ENCODE data around the gene GLI2. TPM values are rescaled to one million over a fixed set of nuclear protein-coding genes. Genes with fewer than 3 reads are reported as not detected.

The GLI2 gene
- total RNA-seq, 3 donors from 2014 or later (not counting 1 experiment from before 2014, with no cell fraction given): not detected

GRCh38 chr2:120712180-120712681, 23.4 kb upstream of the GLI2 start:
- no peak overlapping the region for H3K27ac ChIP-seq (ENCODE audit: low read length)
- ATAC-seq (no peak), DNase-seq (no peak)
- Mint-ChIP-seq H3K27ac (no peak overlapping the region), H3K27me3 (ENCODE audit: low read depth in 2 of 2) (peaks cover 0 to 5% of the 10 kb centered on the region in 2 donors), H3K36me3 (no peaks in the 10 kb centered on the region), H3K4me1 (no peaks in the 10 kb centered on the region), H3K4me3 (no peak overlapping the region), H3K9me3 (no peaks in the 10 kb centered on the region)
- no peaks in the 10 kb centered on the region for H3K4me1 ChIP-seq (ENCODE audit: control insufficient read depth, insufficient read depth, low read length)
- H3K36me3 ChIP-seq (ENCODE audit: control insufficient read depth, insufficient read depth, low read length): no peaks in the 10 kb centered on the region
- no peaks in the 10 kb centered on the region for H3K9me3 ChIP-seq (ENCODE audit: control insufficient read depth, insufficient read depth, low read length)
- H3K4me3 ChIP-seq (ENCODE audit: low read length): no peak overlapping the region
- WGBS (ENCODE audit: insufficient coverage): 34% methylated on average over 7 of the region's 7 CpGs
- intact Hi-C loops (cut with micrococcal nuclease): no loop called here
- H3K27me3 ChIP-seq (ENCODE audit: control insufficient read depth, insufficient read depth, low read length): no peaks in the 10 kb centered on the region
- TF ChIP-seq CTCF (IDR thresholded peaks at IDR 0.05): no peak

GRCh38 chr2:120715353-120715752, 20.3 kb upstream of the GLI2 start:
- Mint-ChIP-seq H3K4me1 (no peaks in the 10 kb centered on the region), H3K4me3 (no peak overlapping the region), H3K9me3 (no peaks in the 10 kb centered on the region), H3K27ac (no peak overlapping the region), H3K27me3 (ENCODE audit: low read depth in 2 of 2) (peaks cover 0 to 2% of the 10 kb centered on the region in 2 donors), H3K36me3 (no peaks in the 10 kb centered on the region)
- DNase-seq (no peak), ATAC-seq (no peak)
- Histone ChIP-seq H3K27ac (ENCODE audit: low read length) (no peak overlapping the region), H3K4me1 (ENCODE audit: control insufficient read depth, insufficient read depth, low read length) (no peaks in the 10 kb centered on the region), H3K4me3 (ENCODE audit: low read length) (no peak overlapping the region), H3K27me3 (ENCODE audit: control insufficient read depth, insufficient read depth, low read length) (no peaks in the 10 kb centered on the region), H3K36me3 (ENCODE audit: control insufficient read depth, insufficient read depth, low read length) (no peaks in the 10 kb centered on the region), H3K9me3 (ENCODE audit: control insufficient read depth, insufficient read depth, low read length) (no peaks in the 10 kb centered on the region)
- WGBS (ENCODE audit: insufficient coverage): 88% methylated on average over 8 of the region's 8 CpGs
- TF ChIP-seq CTCF (IDR thresholded peaks at IDR 0.05): no peak
- intact Hi-C loops (cut with micrococcal nuclease): no loop called here

- H3K4me1 ChIP-seq (ENCODE audit: control insufficient read depth, insufficient read depth, low read length): no peaks in the 10 kb centered on the region
Measured at GRCh38 chr2:120715941-120716340, 19.7 kb upstream of the GLI2 start.

More at GRCh38 chr2:120715941-120716340, 19.7 kb upstream of the GLI2 start:
- Mint-ChIP-seq H3K27me3 (ENCODE audit: low read depth in 2 of 2) (peaks cover 0 to 2% of the 10 kb centered on the region in 2 donors), H3K4me3 (no peak overlapping the region), H3K9me3 (no peaks in the 10 kb centered on the region), H3K36me3 (no peaks in the 10 kb centered on the region), H3K4me1 (no peaks in the 10 kb centered on the region), H3K27ac (no peak overlapping the region)
- Histone ChIP-seq H3K9me3 (ENCODE audit: control insufficient read depth, insufficient read depth, low read length) (no peaks in the 10 kb centered on the region), H3K27me3 (ENCODE audit: control insufficient read depth, insufficient read depth, low read length) (no peaks in the 10 kb centered on the region), H3K36me3 (ENCODE audit: control insufficient read depth, insufficient read depth, low read length) (no peaks in the 10 kb centered on the region), H3K27ac (ENCODE audit: low read length) (no peak overlapping the region), H3K4me3 (ENCODE audit: low read length) (no peak overlapping the region)
- intact Hi-C loops (cut with micrococcal nuclease): no loop called here
- no peak for ATAC-seq
- TF ChIP-seq CTCF (IDR thresholded peaks at IDR 0.05): no peak
- 84% methylated on average over 8 of the region's 8 CpGs for WGBS (ENCODE audit: insufficient coverage)
- DNase-seq: no peak

All from natural killer cell (primary cell).